SK-N-SH treated with all-trans-retinoic acid at 6 μM for 48 hours (cell line): ENCODE measurements around the gene TPP2.

Experiments
- ARNTL ChIP-seq: fragments of 450-650 bp; formaldehyde crosslinking; IDR thresholded peaks from 2 replicates; pipeline ENCODE4 v1.5.0; 2020; ENCODE audit warnings: low read depth, mild to moderate bottlenecking, moderate library complexity, borderline replicate concordance
- RARB ChIP-seq: fragments of 250-450 bp; sonication (Bioruptor Pico); IDR thresholded peaks from 2 replicates; pipeline ENCODE4 v1.8.0; 2021; ENCODE audit warnings: mild to moderate bottlenecking, moderate library complexity
- SNAI2 ChIP-seq: fragments of 250-450 bp; sonication (Bioruptor Pico); IDR thresholded peaks from 2 replicates; pipeline ENCODE4 v1.5.0; 2020; ENCODE audit warnings: mild to moderate bottlenecking, moderate library complexity
- TCF4 ChIP-seq: fragments of 250-450 bp; sonication (Bioruptor Pico); IDR thresholded peaks from 2 replicates; pipeline ENCODE4 v1.8.0; 2021; ENCODE audit warnings: mild to moderate bottlenecking, moderate library complexity, borderline replicate concordance
- ZC3H10 ChIP-seq: fragments of 250-450 bp; sonication (Bioruptor Pico); IDR thresholded peaks from 2 replicates; pipeline ENCODE4 v1.5.1; 2021; ENCODE audit warnings: mild to moderate bottlenecking, moderate library complexity
- ZFP3 ChIP-seq: fragments of 250-450 bp; sonication (Bioruptor Pico); IDR thresholded peaks from 2 replicates; pipeline ENCODE4 v1.5.0; 2020; ENCODE audit warnings: mild to moderate bottlenecking, moderate library complexity
- ZFP30 ChIP-seq: fragments of 450-650 bp; formaldehyde crosslinking; IDR thresholded peaks from 2 replicates; pipeline ENCODE4 v1.5.0; 2022; ENCODE audit warnings: mild to moderate bottlenecking, moderate library complexity
- ZNF8 ChIP-seq: fragments of 450-650 bp; formaldehyde crosslinking; IDR thresholded peaks from 2 replicates; pipeline ENCODE4 v1.5.0; 2020; ENCODE audit warnings: mild to moderate bottlenecking, moderate library complexity
- TF ChIP-seq, protein P1 (sequence below): fragments of 250-450 bp; sonication (Bioruptor Pico); IDR thresholded peaks from 2 replicates; pipeline ENCODE4 v1.8.0; 2020; ENCODE audit warnings: mild to moderate bottlenecking, moderate library complexity, borderline replicate concordance
- TF ChIP-seq, protein P2 (sequence below): fragments of 250-450 bp; sonication (Bioruptor Pico); IDR thresholded peaks from 2 replicates; pipeline ENCODE4 v1.8.0; 2021; ENCODE audit warnings: low read depth, mild to moderate bottlenecking, moderate library complexity, borderline replicate concordance
- TF ChIP-seq, protein P3 (sequence below): fragments of 250-450 bp; sonication (Bioruptor Pico); IDR thresholded peaks from 2 replicates; pipeline ENCODE4 v1.5.1; 2020; ENCODE audit warnings: low read depth, mild to moderate bottlenecking, moderate library complexity
- TF ChIP-seq, protein P4 (sequence below): fragments of 250-450 bp; sonication (Bioruptor Pico); IDR thresholded peaks from 2 replicates; pipeline ENCODE4 v1.5.0; 2020; ENCODE audit warnings: mild to moderate bottlenecking, moderate library complexity

DNA sequence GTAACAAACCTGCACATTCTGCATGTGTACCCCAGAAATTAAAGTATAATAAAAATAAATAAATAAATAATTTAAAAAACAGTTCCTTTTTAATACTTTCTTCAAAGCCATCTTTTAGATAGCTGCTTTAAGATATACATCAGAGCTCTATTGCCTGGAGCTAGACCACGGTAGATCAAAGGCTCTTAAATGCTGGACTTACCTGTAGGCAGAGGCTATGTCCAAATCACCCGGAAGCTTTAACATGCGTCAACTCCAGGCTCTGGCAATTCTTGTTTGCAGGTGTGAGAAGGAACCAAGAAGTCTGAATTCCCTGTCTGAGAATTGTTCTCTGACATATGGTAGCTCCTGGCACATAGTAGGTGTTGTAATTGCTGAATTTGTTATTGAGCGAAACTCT, 99.7 kb downstream of the TPP2 start:
- TF ChIP-seq, protein P1, sequence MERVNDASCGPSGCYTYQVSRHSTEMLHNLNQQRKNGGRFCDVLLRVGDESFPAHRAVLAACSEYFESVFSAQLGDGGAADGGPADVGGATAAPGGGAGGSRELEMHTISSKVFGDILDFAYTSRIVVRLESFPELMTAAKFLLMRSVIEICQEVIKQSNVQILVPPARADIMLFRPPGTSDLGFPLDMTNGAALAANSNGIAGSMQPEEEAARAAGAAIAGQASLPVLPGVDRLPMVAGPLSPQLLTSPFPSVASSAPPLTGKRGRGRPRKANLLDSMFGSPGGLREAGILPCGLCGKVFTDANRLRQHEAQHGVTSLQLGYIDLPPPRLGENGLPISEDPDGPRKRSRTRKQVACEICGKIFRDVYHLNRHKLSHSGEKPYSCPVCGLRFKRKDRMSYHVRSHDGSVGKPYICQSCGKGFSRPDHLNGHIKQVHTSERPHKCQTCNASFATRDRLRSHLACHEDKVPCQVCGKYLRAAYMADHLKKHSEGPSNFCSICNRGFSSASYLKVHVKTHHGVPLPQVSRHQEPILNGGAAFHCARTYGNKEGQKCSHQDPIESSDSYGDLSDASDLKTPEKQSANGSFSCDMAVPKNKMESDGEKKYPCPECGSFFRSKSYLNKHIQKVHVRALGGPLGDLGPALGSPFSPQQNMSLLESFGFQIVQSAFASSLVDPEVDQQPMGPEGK (CRISPR knock-in tag): no peak
- no peak for TF ChIP-seq ZC3H10 (CRISPR knock-in tag)
- no peak for TF ChIP-seq ZFP30 (CRISPR knock-in tag)
- no peak for TF ChIP-seq RARB (CRISPR knock-in tag)
- TF ChIP-seq ARNTL (CRISPR knock-in tag): no peak
- TF ChIP-seq TCF4 (CRISPR knock-in tag): no peak
- TF ChIP-seq, protein P2, sequence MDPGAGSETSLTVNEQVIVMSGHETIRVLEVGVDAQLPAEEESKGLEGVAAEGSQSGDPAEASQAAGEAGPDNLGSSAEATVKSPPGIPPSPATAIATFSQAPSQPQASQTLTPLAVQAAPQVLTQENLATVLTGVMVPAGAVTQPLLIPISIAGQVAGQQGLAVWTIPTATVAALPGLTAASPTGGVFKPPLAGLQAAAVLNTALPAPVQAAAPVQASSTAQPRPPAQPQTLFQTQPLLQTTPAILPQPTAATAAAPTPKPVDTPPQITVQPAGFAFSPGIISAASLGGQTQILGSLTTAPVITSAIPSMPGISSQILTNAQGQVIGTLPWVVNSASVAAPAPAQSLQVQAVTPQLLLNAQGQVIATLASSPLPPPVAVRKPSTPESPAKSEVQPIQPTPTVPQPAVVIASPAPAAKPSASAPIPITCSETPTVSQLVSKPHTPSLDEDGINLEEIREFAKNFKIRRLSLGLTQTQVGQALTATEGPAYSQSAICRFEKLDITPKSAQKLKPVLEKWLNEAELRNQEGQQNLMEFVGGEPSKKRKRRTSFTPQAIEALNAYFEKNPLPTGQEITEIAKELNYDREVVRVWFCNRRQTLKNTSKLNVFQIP (CRISPR knock-in tag): no peak
- no peak for TF ChIP-seq SNAI2 (CRISPR knock-in tag)
- TF ChIP-seq ZFP3 (CRISPR knock-in tag): no peak
- TF ChIP-seq ZNF8 (CRISPR knock-in tag): no peak
- TF ChIP-seq, protein P3, sequence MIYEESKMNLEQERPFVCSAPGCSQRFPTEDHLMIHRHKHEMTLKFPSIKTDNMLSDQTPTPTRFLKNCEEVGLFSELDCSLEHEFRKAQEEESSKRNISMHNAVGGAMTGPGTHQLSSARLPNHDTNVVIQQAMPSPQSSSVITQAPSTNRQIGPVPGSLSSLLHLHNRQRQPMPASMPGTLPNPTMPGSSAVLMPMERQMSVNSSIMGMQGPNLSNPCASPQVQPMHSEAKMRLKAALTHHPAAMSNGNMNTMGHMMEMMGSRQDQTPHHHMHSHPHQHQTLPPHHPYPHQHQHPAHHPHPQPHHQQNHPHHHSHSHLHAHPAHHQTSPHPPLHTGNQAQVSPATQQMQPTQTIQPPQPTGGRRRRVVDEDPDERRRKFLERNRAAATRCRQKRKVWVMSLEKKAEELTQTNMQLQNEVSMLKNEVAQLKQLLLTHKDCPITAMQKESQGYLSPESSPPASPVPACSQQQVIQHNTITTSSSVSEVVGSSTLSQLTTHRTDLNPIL: no peak
- TF ChIP-seq, protein P4, sequence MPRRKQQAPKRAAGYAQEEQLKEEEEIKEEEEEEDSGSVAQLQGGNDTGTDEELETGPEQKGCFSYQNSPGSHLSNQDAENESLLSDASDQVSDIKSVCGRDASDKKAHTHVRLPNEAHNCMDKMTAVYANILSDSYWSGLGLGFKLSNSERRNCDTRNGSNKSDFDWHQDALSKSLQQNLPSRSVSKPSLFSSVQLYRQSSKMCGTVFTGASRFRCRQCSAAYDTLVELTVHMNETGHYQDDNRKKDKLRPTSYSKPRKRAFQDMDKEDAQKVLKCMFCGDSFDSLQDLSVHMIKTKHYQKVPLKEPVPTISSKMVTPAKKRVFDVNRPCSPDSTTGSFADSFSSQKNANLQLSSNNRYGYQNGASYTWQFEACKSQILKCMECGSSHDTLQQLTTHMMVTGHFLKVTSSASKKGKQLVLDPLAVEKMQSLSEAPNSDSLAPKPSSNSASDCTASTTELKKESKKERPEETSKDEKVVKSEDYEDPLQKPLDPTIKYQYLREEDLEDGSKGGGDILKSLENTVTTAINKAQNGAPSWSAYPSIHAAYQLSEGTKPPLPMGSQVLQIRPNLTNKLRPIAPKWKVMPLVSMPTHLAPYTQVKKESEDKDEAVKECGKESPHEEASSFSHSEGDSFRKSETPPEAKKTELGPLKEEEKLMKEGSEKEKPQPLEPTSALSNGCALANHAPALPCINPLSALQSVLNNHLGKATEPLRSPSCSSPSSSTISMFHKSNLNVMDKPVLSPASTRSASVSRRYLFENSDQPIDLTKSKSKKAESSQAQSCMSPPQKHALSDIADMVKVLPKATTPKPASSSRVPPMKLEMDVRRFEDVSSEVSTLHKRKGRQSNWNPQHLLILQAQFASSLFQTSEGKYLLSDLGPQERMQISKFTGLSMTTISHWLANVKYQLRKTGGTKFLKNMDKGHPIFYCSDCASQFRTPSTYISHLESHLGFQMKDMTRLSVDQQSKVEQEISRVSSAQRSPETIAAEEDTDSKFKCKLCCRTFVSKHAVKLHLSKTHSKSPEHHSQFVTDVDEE (CRISPR knock-in tag): no peak
